ENCODE measurements around the gene TBC1D22B. TPM values are rescaled to one million over a fixed set of nuclear protein-coding genes. Genes with fewer than 3 reads are reported as not detected.
A peak's percentile ranks its signal among the peaks of the same experiment; 100 is the strongest.

Gene TBC1D22B
- polyA plus RNA-seq, 1 of the 3 experiments (the other 2 are of a cell fraction) = 5.3 TPM

- Histone ChIP-seq H4K20me1 (ENCODE audit: insufficient read depth) (no peaks in the 10 kb centered on the region), H3K4me1 (ENCODE audit: control insufficient read depth in 1 of 2, insufficient read depth in 2 of 2, low read depth in 1 of 2, low read length in 1 of 2) (peaks cover 14 to 16% of the 10 kb centered on the region in 2 experiments), H3K4me2 (no peak overlapping the region), H3K4me3 (ENCODE audit: low read depth in 2 of 2, low read length in 1 of 2) (no peak overlapping the region), H3K9me2 (no peaks in the 10 kb centered on the region), H3K79me2 (ENCODE audit: insufficient read depth) (no peaks in the 10 kb centered on the region), H2AFZ (ENCODE audit: low read depth) (peak overlapping the region; percentile 47; the same call in 1 of the 2 replicates), H3F3A (replicated peaks; ENCODE audit: insufficient read depth) (peaks cover 51% of the 10 kb centered on the region), H3K36me3 (replicated peaks in 1 of 2; ENCODE audit: control insufficient read depth in 1 of 2, insufficient read depth in 2 of 2, low read length in 1 of 2) (no peaks in the 10 kb centered on the region), H3K27me3 (ENCODE audit: insufficient read depth) (no peaks in the 10 kb centered on the region), H3K27ac (ENCODE audit: low read depth in 2 of 2, low read length in 1 of 2) (peak overlapping the region in 1 of 2 experiments; percentile 100; a peak in 1 of 4 replicates), H3K9me3 (no peaks in the 10 kb centered on the region), H3K9ac (no peak overlapping the region)
- WGBS (ENCODE audit: low lambda C conversion rate) = 91% methylated on average over 1 of the region's 1 CpG
- TF ChIP-seq, protein P1, sequence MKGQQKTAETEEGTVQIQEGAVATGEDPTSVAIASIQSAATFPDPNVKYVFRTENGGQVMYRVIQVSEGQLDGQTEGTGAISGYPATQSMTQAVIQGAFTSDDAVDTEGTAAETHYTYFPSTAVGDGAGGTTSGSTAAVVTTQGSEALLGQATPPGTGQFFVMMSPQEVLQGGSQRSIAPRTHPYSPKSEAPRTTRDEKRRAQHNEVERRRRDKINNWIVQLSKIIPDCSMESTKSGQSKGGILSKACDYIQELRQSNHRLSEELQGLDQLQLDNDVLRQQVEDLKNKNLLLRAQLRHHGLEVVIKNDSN (IDR thresholded peaks at IDR 0.05; ENCODE audit: borderline replicate concordance, low read depth) = no peak
- no peak for TF ChIP-seq SIN3A (IDR thresholded peaks at IDR 0.05; ENCODE audit: borderline replicate concordance, low read depth, low read length)
- no peak for TF ChIP-seq GABPA (IDR thresholded peaks at IDR 0.05; ENCODE audit: low read depth)
- TF ChIP-seq FOXJ3 (CRISPR knock-in tag; IDR thresholded peaks at IDR 0.05) = no peak
- no peak for TF ChIP-seq NFIC (IDR thresholded peaks at IDR 0.05; ENCODE audit: borderline replicate concordance)
- TF ChIP-seq FOXM1 (IDR thresholded peaks at IDR 0.05; ENCODE audit: low read depth) = no peak
- TF ChIP-seq RFX5 (IDR thresholded peaks at IDR 0.05; ENCODE audit: low read length) = no peak
- TF ChIP-seq IRF3 (IDR thresholded peaks at IDR 0.05; ENCODE audit: low read depth, low read length) = no peak
- no peak for DNase-seq
- POLR2A ChIA-PET = interaction anchor here (0.6 kb wide), 1 partner anchor 75 kb away, joined by 3 read pairs; no protein-coding TSS in a partner anchor
- CTCF ChIA-PET = no interaction called here
These were observed 19.2 kb upstream of the TBC1D22B start for GRCh38 chr6:37238381-37238780.

- H3F3A ChIP-seq (replicated peaks; ENCODE audit: insufficient read depth) = peaks cover 60% of the 10 kb centered on the region
- ChIA-PET CTCF (interaction anchor here (0.9 kb wide), 1 partner anchor 25 kb away, joined by 3 read pairs; no protein-coding TSS in a partner anchor), POLR2A (no interaction called here)
These were observed 18.0 kb upstream of the TBC1D22B start for GRCh38 chr6:37239526-37239925.

More at GRCh38 chr6:37239526-37239925, 18.0 kb upstream of the TBC1D22B start:
- TF ChIP-seq CHD2 (IDR thresholded peaks at IDR 0.05; ENCODE audit: low read length, partially characterized antibody) (no peak), MXI1 (IDR thresholded peaks at IDR 0.05; ENCODE audit: low read depth, low read length) (no peak), EP300 (IDR thresholded peaks at IDR 0.05; ENCODE audit: borderline replicate concordance in 1 of 2, low read depth in 1 of 2, low read length in 1 of 2) (no peak), MAX (IDR thresholded peaks at IDR 0.05; ENCODE audit: low read depth) (no peak), RCOR1 (IDR thresholded peaks at IDR 0.05; ENCODE audit: low read length) (no peak), SIN3A (IDR thresholded peaks at IDR 0.05; ENCODE audit: borderline replicate concordance, low read depth, low read length) (no peak), FOSL2 (IDR thresholded peaks at IDR 0.05; ENCODE audit: borderline replicate concordance, low read depth) (no peak)
- TF ChIP-seq, protein P2, sequence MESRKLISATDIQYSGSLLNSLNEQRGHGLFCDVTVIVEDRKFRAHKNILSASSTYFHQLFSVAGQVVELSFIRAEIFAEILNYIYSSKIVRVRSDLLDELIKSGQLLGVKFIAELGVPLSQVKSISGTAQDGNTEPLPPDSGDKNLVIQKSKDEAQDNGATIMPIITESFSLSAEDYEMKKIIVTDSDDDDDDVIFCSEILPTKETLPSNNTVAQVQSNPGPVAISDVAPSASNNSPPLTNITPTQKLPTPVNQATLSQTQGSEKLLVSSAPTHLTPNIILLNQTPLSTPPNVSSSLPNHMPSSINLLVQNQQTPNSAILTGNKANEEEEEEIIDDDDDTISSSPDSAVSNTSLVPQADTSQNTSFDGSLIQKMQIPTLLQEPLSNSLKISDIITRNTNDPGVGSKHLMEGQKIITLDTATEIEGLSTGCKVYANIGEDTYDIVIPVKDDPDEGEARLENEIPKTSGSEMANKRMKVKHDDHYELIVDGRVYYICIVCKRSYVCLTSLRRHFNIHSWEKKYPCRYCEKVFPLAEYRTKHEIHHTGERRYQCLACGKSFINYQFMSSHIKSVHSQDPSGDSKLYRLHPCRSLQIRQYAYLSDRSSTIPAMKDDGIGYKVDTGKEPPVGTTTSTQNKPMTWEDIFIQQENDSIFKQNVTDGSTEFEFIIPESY (IDR thresholded peaks at IDR 0.05; ENCODE audit: borderline replicate concordance, low read depth) = no peak
- TF ChIP-seq, protein P1 (IDR thresholded peaks at IDR 0.05; ENCODE audit: borderline replicate concordance, low read depth) = no peak
- Histone ChIP-seq H3K9ac (peak overlapping the region; percentile 42; the same call in 1 of the 2 replicates), H3K27me3 (ENCODE audit: insufficient read depth) (no peaks in the 10 kb centered on the region), H3K4me3 (ENCODE audit: low read depth in 2 of 2, low read length in 1 of 2) (no peak overlapping the region), H3K79me2 (ENCODE audit: insufficient read depth) (no peaks in the 10 kb centered on the region), H3K27ac (ENCODE audit: low read depth in 2 of 2, low read length in 1 of 2) (peak overlapping the region; percentile 61 to 100; a peak in 3 of 4 replicates), H3K9me2 (no peaks in the 10 kb centered on the region), H3K36me3 (replicated peaks in 1 of 2; ENCODE audit: control insufficient read depth in 1 of 2, insufficient read depth in 2 of 2, low read length in 1 of 2) (no peaks in the 10 kb centered on the region), H4K20me1 (ENCODE audit: insufficient read depth) (no peaks in the 10 kb centered on the region), H2AFZ (ENCODE audit: low read depth) (no peak overlapping the region), H3K9me3 (no peaks in the 10 kb centered on the region), H3K4me1 (ENCODE audit: control insufficient read depth in 1 of 2, insufficient read depth in 2 of 2, low read depth in 1 of 2, low read length in 1 of 2) (peaks cover 17 to 25% of the 10 kb centered on the region in 2 experiments), H3K4me2 (no peak overlapping the region)
- 88% methylated on average over 3 of the region's 3 CpGs for WGBS (ENCODE audit: low lambda C conversion rate)
- DNase-seq = no peak
